HG03066 (cell line): ENCODE measurements around the gene SULF2.

Experiments used
- ATAC-seq: cut with Tn5 transposase; IDR thresholded peaks from one replicate; pipeline ENCODE4 v1.9.1; 2021; ENCODE audit warnings: low read depth; ENCODE audit not compliant: unreplicated experiment

The SULF2 gene

GRCh38 chr20:47614703-47615309, 170.5 kb downstream of the SULF2 start:
- ATAC-seq = no peak

GRCh38 chr20:47612670-47613069, 172.6 kb downstream of the SULF2 start:
- ATAC-seq = no peak

GRCh38 chr20:47611785-47612184, 173.5 kb downstream of the SULF2 start:
- no peak for ATAC-seq

- ATAC-seq = no peak
Observed at GRCh38 chr20:47610945-47611250, 174.4 kb downstream of the SULF2 start.

- ATAC-seq = peak; percentile 56
Observed at GRCh38 chr20:47610247-47610944, 174.9 kb downstream of the SULF2 start.

GRCh38 chr20:47609001-47609400, 176.3 kb downstream of the SULF2 start:
- no peak for ATAC-seq
